Thoracic aorta (tissue), 2 donors: ENCODE results near the gene GPI. TPM values are rescaled to one million over a fixed set of nuclear protein-coding genes. Genes with fewer than 3 reads are reported as not detected.

Experiments used
- ATAC-seq: fragments of 150-250 bp; one replicate; pipeline ENCODE4 v1.8.0; 2017; ENCODE audit warnings: low read depth; ENCODE audit not compliant: insufficient number of reproducible peaks, low FRiP score
- DNase-seq: peaks from one replicate; pipeline ENCODE4 v3.0.0-alpha.2; 2020; ENCODE audit warnings: low spot score
- H3K27ac ChIP-seq, 2 donors: fragments of 200-600 bp; sonication (generic); 1 replicate in 1 of 2; 2 replicates in 1 of 2; pipeline ENCODE4 v1.5.1; 2016; ENCODE audit warnings: mild to moderate bottlenecking in 2 of 2, moderate library complexity in 2 of 2
- H3K27me3 ChIP-seq: fragments of 200-600 bp; sonication (generic); replicated peaks from 2 replicates; pipeline ENCODE4 v1.6.0; 2016; ENCODE audit warnings: mild to moderate bottlenecking; ENCODE audit not compliant: insufficient read depth
- H3K36me3 ChIP-seq: fragments of 200-600 bp; sonication (generic); one replicate; pipeline ENCODE4 v1.5.1; 2016
- H3K4me1 ChIP-seq, 2 donors: fragments of 200-600 bp; sonication (generic); 1 replicate in 1 of 2; 2 replicates in 1 of 2; pipeline versions ENCODE4 v1.5.1 to v1.6.0; 2016; ENCODE audit warnings: low read depth in 2 of 2, mild to moderate bottlenecking in 1 of 2; ENCODE audit not compliant: control insufficient read depth in 1 of 2
- H3K4me3 ChIP-seq: fragments of 200-600 bp; sonication (generic); 2 replicates; pipeline ENCODE4 v1.5.1; 2016; ENCODE audit warnings: mild to moderate bottlenecking
- H3K9me3 ChIP-seq: fragments of 200-600 bp; sonication (generic); 2 replicates; pipeline ENCODE4 v1.5.1; 2016
- total RNA-seq, 2 donors: library from RNA; depleted of rRNA; stranded (reverse); fragments of >200 nt; gene quantifications; one replicate each; pipeline versions ENCODE4 v1.1.0 to v1.2.3, GENCODE V29; 2016
- TF ChIP-seq, protein P1 (sequence below): fragments of 200-600 bp; sonication (generic); IDR thresholded peaks from one replicate; pipeline ENCODE4 v1.5.1; 2019; ENCODE audit warnings: antibody characterized with exemption

The GPI gene
- total RNA-seq, 2 donors from 2014 or later: 112 to 207 TPM

DNA sequence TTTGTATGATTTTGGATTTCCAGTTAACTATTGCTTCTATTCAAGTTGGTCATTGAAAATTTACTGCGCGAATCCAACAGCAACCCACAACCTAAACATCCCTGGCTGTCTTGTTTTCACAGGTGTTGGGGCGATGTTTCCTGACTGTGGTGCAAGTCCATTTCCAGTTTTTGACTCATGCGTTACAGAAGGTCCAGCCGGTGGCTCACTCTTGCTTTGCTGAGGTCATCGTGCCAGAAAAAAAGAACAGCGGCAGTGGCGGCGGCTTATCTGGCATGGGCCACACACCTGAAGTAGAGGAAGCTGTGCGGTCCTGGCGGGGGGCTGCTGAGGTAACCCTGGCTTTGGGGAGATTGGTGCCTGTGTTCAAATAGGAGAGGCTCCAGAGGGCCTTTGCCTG, 45.2 kb upstream of the GPI start:
- peak overlapping the region; percentile 60 to 67 for H3K27ac ChIP-seq
- ATAC-seq (no peak), DNase-seq (peak; percentile 4)
- peaks cover 24 to 39% of the 10 kb centered on the region in 2 donors for H3K4me1 ChIP-seq
- H3K9me3 ChIP-seq: no peaks in the 10 kb centered on the region
- H3K27me3 ChIP-seq: no peaks in the 10 kb centered on the region
- TF ChIP-seq, protein P1, sequence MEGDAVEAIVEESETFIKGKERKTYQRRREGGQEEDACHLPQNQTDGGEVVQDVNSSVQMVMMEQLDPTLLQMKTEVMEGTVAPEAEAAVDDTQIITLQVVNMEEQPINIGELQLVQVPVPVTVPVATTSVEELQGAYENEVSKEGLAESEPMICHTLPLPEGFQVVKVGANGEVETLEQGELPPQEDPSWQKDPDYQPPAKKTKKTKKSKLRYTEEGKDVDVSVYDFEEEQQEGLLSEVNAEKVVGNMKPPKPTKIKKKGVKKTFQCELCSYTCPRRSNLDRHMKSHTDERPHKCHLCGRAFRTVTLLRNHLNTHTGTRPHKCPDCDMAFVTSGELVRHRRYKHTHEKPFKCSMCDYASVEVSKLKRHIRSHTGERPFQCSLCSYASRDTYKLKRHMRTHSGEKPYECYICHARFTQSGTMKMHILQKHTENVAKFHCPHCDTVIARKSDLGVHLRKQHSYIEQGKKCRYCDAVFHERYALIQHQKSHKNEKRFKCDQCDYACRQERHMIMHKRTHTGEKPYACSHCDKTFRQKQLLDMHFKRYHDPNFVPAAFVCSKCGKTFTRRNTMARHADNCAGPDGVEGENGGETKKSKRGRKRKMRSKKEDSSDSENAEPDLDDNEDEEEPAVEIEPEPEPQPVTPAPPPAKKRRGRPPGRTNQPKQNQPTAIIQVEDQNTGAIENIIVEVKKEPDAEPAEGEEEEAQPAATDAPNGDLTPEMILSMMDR: no peak
- no peak overlapping the region for H3K4me3 ChIP-seq
- H3K36me3 ChIP-seq: peaks cover 21% of the 10 kb centered on the region

DNA sequence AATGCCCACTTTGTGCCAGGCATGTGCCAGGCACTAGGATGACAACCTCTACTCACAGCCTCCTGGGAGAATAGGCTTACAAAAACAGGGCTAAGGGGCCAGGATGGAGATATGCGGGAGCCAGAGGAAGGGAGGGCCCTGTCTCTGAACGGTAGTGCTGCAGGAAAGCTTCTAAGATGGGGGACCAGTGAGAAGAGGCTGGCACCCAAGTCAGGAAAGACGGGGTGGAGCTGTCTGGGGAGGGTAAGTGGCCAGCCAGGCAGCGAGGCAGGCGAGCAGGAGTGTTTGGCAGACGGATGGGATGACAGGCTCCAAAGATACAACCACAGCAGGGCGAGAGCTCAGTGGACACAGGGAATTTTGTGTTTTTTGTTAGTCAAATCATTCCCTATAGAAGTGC, 44.7 kb upstream of the GPI start:
- H3K4me3 ChIP-seq: no peak overlapping the region
- DNase-seq (no peak), ATAC-seq (no peak)
- H3K4me1 ChIP-seq: peaks cover 24 to 39% of the 10 kb centered on the region in 2 donors
- H3K27me3 ChIP-seq: no peaks in the 10 kb centered on the region
- peaks cover 21% of the 10 kb centered on the region for H3K36me3 ChIP-seq
- TF ChIP-seq, protein P1: no peak
- H3K9me3 ChIP-seq: no peaks in the 10 kb centered on the region
- peak overlapping the region; percentile 60 to 67 for H3K27ac ChIP-seq

DNA sequence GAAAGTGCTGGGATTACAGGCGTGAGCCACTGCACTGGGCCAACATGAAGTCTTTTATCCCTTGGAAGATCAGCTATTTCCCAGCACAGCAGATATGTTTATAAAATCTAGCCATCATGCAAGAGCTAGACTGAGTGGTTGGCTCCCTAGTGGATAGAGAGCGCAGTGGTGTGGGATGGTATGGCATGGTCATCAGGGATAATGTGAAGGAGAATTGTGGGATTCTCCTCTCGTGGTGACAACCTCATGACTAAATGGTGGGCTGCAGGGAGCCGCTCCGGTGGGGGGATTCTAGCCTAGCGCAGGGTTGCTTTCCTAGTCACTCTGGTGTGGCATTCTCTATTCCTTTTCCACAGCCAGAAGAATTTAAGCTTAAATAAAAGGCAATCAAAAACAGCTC, 43.3 kb upstream of the GPI start:
- no peaks in the 10 kb centered on the region for H3K9me3 ChIP-seq
- ATAC-seq (no peak), DNase-seq (no peak)
- H3K4me3 ChIP-seq: no peak overlapping the region
- H3K4me1 ChIP-seq: peaks cover 33 to 51% of the 10 kb centered on the region in 2 donors
- TF ChIP-seq, protein P1: no peak
- H3K36me3 ChIP-seq: peaks cover 21% of the 10 kb centered on the region
- H3K27ac ChIP-seq: no peak overlapping the region
- H3K27me3 ChIP-seq: no peaks in the 10 kb centered on the region

DNA sequence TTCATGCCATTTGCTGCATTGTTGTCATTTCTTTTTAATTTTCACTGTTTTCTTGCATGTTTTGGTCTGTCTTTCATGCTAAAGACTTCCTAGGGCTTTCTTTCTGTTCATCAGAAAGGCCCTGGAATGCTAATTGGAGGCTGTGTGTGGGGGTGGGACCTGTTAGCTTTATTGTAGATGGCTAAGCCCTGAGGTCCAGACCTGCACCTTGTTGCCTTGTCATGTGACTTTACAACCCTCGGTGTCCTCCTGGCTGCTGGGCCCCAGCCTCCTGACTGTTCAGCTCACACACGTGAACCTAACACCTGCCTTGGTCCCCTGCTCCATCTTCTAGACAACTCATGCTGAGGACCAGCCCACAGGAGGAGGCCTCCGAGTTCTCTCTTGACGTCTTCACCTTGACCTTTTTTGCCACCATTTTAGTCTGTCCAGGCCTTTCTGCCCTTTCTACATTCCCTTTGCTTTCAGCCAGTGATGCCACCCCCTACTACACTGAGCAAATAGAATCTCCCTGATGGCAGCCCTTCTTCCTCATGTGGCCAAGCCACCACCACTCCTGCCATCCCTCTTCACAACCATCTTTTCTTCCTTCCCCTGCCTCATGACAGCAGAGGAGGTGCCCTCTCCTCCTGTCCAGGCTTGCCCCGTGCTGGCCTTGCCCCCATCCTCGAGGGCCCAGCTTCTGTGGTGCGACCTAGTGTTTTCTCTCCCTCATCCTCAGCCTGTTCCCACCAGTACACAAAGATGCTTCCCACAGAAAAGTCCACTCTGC, 41.4 kb upstream of the GPI start:
- TF ChIP-seq, protein P1: no peak
- DNase-seq (no peak), ATAC-seq (no peak)
- Histone ChIP-seq H3K4me3 (no peak overlapping the region), H3K27ac (no peak overlapping the region), H3K36me3 (peaks cover 32% of the 10 kb centered on the region), H3K27me3 (no peaks in the 10 kb centered on the region), H3K9me3 (no peaks in the 10 kb centered on the region), H3K4me1 (peaks cover 28 to 33% of the 10 kb centered on the region in 2 donors)

DNA sequence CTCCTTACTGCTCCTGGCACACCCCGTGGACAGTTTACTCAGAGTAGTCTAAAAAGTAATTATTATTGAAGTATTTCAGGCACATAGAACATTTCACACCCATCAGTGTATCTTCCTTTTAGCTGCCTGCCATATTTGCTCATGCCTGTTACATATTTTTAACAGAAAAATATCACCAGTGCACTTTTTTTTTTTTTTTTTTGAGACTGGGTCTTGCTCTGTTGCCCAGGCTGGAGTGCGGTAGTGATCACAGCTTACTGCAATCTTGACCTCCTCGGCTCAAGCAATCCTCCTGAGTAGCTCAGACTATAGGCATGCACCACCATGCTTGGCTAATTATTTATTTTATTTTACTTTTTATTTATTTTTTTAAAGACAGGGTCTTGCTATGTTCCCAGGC, 40.7 kb upstream of the GPI start:
- H3K27me3 ChIP-seq: no peaks in the 10 kb centered on the region
- H3K27ac ChIP-seq: no peak overlapping the region
- peaks cover 23 to 28% of the 10 kb centered on the region in 2 donors for H3K4me1 ChIP-seq
- TF ChIP-seq, protein P1: no peak
- peaks cover 39% of the 10 kb centered on the region for H3K36me3 ChIP-seq
- DNase-seq (no peak), ATAC-seq (no peak)
- H3K4me3 ChIP-seq: no peak overlapping the region
- no peaks in the 10 kb centered on the region for H3K9me3 ChIP-seq
